Coronary artery (tissue), 2 donors: Measurements from ENCODE around the gene MALRD1.

Experiments used
- DNase-seq: peaks from one replicate; pipeline ENCODE4 v3.0.0-alpha.2; 2017; ENCODE audit warnings: low spot score
- H3K27ac ChIP-seq, 2 donors: fragments of 200-600 bp; sonication (generic); one replicate each; pipeline ENCODE4 v1.5.1; 2016 to 2019
- H3K4me3 ChIP-seq: fragments of 200-600 bp; sonication (generic); 2 replicates; pipeline ENCODE4 v1.5.1; 2016; ENCODE audit warnings: mild to moderate bottlenecking, moderate library complexity
- CTCF ChIP-seq: fragments of 200-600 bp; sonication (generic); IDR thresholded peaks from one replicate; pipeline ENCODE4 v1.5.1; 2019; ENCODE audit warnings: antibody characterized with exemption

MALRD1 gene

DNA sequence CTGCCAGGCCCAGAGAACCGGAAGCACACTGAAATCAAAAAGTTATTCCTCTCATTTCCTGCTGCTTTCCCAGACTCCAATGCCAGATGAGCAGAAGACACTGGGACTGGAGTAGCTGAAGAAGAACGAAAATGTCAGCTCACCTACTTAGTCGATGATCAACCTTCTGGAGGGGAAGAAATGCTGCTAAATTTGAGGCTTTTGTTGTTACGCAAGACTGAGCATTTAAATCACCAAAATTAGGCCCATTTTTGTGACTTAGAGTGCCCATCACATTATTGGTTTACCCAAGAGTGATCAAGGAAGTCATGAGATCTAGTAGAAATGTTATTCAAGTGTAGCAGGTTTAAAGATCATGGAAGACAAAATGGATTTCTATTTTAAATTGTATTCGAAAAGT lies 585.6 kb downstream of the MALRD1 start:
- no peak for DNase-seq
- Histone ChIP-seq H3K27ac (no peak overlapping the region), H3K4me3 (no peak overlapping the region)
- TF ChIP-seq CTCF: no peak

DNA sequence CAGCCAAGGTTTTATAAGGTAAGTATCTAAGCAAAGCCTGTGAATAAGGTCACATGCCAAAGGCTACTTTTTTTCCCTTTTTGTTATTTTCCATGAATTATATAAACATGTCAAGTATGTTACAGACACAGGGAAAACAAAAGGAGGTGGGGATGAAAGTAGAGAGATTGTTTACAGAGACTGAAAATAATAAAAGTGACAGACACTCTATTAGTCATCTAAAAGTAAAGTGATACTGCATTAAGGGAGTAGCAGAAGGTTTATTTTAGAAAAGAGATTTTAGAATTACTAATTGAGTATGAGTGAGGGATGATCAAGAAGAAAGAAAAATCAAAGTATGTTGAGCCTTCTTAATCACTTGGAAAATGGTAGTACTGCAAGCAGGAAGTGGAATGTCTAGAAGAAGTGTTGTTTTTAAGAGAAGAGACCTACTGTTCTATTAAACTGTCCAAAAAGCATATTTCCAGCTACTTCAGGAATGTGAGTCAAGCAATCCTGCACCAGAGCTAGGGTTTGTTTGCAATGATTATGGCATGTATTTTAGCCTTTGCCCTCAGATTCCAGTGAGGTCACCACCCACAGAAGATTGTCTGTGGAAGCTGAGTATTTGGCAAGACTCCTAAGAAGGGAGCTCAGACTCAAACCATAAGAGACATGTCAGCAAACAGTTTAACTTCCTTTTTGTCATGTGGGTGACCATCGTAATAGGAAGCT lies 589.7 kb downstream of the MALRD1 start:
- no peak for DNase-seq
- Histone ChIP-seq H3K27ac (peak overlapping the region; percentile 80 to 84), H3K4me3 (peak overlapping the region; percentile 66)
- no peak for TF ChIP-seq CTCF

DNA sequence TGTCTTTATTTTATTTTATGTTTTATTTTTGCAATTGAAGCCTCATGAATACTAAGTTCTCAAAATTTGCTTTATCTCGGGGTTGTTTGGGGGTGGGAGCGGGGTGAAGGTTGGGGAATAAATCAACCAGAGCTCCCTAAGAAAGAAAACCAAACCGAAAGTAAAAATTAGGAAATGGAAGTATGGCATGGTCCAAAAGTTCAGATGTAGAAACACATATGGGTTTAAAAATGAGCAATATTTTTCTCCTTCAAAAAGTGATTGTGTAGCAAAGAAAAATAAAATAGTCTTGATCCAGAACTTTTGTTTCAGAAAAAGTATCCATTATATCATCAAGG lies 590.3 kb downstream of the MALRD1 start:
- peak overlapping the region; percentile 66 for H3K4me3 ChIP-seq
- H3K27ac ChIP-seq: peak overlapping the region; percentile 80 to 84

GRCh38 chr10:19640566-19641263 lies 592.1 kb downstream of the MALRD1 start:
- DNase-seq: no peak
- Histone ChIP-seq H3K4me3 (no peak overlapping the region), H3K27ac (no peak overlapping the region)
- TF ChIP-seq CTCF: no peak

More for the DNA sequence above, 590.3 kb downstream of the MALRD1 start:
- no peak for TF ChIP-seq CTCF
- DNase-seq: no peak

GRCh38 chr10:19651549-19651948 lies 602.9 kb downstream of the MALRD1 start:
- no peak for DNase-seq
- no peak for TF ChIP-seq CTCF
- Histone ChIP-seq H3K27ac (no peak overlapping the region), H3K4me3 (no peak overlapping the region)

- Histone ChIP-seq H3K4me3 (no peak overlapping the region), H3K27ac (no peak overlapping the region)
- TF ChIP-seq CTCF: no peak
- no peak for DNase-seq
Observed at GRCh38 chr10:19652750-19653149, 604.1 kb downstream of the MALRD1 start.

GRCh38 chr10:19653931-19654330 lies 605.3 kb downstream of the MALRD1 start:
- Histone ChIP-seq H3K27ac (peak overlapping the region in 1 of 2 donors; percentile 25), H3K4me3 (no peak overlapping the region)
- no peak for DNase-seq
- TF ChIP-seq CTCF: no peak
